GM10266 (cell line): ENCODE measurements around the gene LTBP1.

Experiments used
- DNase-seq: peaks from one replicate; pipeline ENCODE4 v3.0.0; 2012; ENCODE audit errors: extremely low spot score
- CTCF ChIP-seq: IDR thresholded peaks from 2 replicates; pipeline ENCODE4 v1.5.1; 2012; ENCODE audit warnings: mild to moderate bottlenecking, low read depth; ENCODE audit not compliant: control insufficient read depth, insufficient read depth; ENCODE audit errors: missing control alignments

Gene LTBP1

DNA sequence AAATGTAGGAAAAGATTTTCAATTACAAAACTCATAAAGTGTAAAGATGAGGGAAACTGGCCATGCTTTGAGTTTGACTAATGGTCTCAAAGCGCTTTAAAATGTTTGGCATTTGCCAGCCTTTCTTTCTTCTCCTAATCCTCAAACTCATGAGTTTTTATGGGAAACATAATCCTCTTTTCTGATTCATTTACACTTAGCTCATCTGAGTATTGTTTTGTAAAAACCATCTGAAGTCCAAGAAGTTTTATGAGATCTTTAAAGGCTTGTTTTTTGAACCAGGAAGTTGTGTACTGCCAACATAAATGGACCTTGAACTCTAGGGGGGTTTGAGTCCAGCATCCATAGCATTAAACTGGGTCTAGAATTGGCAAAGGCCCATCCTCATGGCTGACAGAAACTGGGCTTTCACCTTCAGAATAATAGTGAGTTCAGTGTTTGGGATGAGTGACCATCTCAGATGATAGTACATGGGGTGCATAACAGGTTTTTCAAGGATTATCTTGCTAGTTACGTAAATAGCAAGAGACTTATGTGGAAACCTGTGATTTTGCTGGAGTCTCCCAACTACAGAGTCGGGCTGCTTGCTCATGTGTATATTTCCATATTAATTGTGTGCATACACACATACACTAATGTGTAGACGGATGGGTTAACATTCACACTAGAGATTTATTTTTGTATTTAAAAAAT, 3.8 kb upstream of the LTBP1 start:
- DNase-seq, result no peak
- TF ChIP-seq CTCF, result no peak

DNA sequence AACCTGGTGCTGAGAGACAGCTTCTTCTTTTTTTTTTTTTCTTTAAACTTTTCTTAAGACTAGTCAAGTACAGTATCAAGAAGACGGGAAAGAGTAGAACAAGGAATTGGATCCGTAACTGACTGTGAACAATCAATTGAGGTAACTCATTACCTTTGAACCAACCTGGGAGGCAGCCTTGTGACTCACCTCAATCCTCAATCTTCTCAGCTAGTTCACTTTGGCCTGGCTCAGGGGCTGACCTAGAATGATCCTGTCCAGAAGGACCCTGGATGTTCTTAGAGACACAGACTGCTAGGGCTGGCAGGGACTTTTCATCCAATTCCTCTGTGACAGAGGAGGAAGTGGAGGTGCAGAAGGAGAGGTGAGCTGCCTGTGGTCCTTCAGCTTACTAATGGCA, 1.5 kb upstream of the LTBP1 start:
- no peak for DNase-seq
- TF ChIP-seq CTCF, result no peak

DNA sequence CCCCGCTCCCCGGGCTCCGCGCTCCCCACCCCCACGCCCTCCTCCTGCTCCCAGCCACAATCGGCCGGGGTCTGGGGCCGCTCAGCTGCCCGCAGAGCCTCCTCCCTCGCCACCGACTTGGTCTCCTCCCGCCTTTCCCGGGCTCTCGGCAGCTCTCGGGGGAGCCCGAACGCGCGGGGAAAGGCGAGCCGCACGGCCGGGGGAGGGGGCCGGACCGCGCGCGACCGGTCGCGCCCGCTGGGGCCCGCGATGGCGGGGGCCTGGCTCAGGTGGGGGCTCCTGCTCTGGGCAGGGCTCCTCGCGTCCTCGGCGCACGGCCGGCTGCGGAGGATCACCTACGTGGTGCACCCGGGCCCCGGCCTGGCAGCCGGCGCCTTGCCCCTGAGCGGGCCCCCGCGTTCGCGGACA, 327 bp downstream of the LTBP1 start:
- peak; percentile 60 for DNase-seq
- TF ChIP-seq CTCF, result no peak

- no peak for TF ChIP-seq CTCF
- peak; percentile 67 for DNase-seq
These were observed 861 bp downstream of the LTBP1 start for GRCh38 chr2:32947484-32948143.

DNA sequence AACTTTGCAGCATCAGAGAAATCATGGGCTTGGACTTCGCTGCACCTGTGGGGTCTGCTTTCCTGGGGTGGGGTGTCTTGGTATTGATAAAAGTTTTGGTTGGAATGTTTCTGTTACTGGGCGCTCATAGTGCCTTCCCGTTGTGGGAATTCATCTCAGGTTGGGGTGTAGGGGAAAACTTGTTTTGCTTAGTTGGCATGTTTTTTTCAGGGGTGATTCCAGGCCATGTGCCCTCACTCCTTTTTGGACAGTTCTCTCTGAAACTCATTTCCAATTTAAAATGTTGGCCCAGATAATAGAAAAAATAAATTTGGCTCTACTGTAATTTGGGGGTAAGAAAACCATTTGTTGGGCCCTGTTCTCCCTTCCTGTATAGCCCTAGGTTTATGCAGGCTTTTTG, 1.5 kb downstream of the LTBP1 start:
- DNase-seq, result no peak
- no peak for TF ChIP-seq CTCF

DNA sequence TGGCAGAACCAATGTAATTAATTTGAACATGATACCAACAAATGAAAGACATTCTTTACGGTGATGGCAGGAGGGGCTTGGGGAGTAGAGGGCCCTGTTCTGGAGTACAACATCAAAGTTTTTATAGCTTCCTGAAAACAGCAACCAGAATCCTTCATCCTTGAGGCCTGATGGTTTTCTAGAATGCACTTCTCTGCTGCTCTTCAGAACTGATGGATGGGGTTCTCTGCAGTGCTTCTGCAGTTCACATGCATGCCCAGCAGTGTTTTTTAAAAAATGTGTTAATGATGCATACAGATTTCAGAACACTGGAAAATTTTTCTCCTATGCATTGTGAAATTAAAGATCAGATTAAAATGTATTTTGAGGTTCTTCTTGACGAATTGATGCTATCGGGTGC, 2.5 kb downstream of the LTBP1 start:
- DNase-seq, result no peak
- no peak for TF ChIP-seq CTCF

DNA sequence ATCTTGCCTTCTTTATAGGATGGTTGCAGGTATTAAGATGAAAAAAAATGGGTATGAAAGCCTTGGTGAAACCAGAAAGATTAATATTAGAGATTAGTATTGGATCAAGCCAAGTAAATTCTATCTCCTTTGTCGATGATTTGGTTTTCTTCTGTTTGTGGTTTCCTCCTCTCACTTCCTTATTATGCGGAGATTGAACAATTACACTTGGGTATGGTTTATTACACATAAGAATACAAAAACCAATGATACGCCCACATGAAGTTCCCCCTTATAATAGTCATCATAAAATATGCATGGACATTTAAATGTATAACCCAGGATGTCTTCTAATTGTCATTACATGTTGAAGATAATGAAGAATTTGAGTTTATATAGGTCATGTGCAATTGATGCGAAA, 4.9 kb downstream of the LTBP1 start:
- TF ChIP-seq CTCF, result no peak
- no peak for DNase-seq
